Stimulated activated CD8-positive, alpha-beta memory T cell treated with anti-CD3 and anti-CD28 coated beads, Interleukin-15, amount 100 ng/mL, for 1 hour (primary cell): ENCODE data around the gene CEP85.

Experiments used
- DNase-seq: peaks from one replicate; pipeline ENCODE4 v3.0.0-alpha.2; 2020; ENCODE audit warnings: low read depth

Gene CEP85

DNA sequence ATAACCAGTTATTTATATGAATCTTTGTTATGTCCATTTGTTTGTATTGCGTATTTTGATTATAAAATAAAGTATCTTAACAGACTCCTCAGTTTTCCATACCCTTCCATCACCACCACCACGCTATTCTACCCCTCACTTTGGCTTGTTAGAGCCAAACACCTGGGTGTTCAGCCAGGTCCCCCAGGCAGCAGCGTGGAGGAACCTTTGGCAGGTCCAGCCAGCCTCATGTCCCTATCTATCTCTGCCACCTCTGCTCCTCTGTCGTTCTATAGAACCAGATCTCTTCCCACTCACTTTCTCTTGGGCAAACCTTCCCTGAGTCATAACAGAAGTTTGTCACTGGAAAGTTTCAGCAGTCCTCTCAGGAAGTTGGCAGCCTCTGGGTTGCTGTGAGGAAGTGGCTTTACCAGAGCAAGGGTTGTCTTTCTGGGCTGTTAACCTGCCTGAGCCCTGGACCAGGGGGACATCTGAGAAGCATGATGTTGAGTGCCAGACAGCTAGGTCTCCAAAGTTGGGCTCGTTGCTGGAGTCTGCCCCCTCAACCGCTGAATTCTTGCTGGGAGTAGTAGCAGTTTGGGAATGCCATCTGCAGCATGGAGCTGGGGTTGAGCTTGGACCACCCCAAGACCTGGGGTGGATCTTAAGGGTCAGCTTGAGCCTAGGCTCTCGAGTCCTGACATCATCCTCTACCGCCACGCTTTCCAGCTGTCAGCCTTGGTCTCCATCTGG, 44.9 kb downstream of the CEP85 start:
- DNase-seq = no peak

DNA sequence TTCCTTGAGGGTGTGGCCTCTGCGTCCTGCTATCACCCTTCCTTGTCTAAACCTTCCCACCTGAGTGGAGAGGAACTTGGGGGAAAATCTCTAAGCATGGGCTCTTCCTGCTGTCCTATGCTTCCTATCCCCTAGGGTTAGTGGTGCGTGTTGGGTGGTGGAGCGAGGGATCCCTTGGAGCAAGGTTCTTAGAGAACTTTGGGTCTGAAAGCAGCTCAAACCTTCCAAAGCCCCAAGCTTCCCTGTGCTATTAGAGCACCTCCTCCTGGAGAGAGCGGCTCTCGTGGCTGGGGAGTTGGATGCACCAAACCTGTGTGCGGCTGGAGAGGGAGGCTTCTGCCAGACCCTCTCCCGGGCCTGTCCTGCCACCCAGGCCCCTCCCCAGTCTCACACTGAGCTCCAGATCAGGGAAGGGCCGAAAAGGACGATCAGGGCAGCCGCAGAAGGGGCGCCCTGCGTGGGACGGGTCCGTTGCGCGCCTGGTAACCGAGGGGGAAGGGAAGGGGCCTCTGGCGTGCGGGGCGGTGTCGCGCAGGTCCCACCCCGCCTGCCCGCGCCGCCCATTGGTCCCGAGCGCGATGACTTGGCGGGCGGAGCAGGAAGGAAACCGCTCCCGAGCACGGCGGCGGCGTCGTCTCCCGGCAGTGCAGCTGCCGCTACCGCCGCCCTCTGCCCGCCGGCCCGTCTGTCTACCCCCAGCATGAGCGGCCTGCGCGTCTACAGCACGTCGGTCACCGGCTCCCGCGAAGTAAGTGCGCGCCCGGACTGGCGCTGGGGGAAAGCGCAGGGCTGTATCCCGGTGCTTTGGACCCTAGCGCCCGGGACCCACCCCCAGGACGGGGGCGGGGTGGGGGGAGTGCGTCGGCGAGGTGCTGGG, 45.7 kb downstream of the CEP85 start, which contains the start of gene SH3BGRL3:
SH3BGRL3 (plus strand) TSS at position 631 of the 877 bp plus-strand sequence; CDS start at position 701, 70 bp downstream.
- peak; percentile 61 for DNase-seq

DNA sequence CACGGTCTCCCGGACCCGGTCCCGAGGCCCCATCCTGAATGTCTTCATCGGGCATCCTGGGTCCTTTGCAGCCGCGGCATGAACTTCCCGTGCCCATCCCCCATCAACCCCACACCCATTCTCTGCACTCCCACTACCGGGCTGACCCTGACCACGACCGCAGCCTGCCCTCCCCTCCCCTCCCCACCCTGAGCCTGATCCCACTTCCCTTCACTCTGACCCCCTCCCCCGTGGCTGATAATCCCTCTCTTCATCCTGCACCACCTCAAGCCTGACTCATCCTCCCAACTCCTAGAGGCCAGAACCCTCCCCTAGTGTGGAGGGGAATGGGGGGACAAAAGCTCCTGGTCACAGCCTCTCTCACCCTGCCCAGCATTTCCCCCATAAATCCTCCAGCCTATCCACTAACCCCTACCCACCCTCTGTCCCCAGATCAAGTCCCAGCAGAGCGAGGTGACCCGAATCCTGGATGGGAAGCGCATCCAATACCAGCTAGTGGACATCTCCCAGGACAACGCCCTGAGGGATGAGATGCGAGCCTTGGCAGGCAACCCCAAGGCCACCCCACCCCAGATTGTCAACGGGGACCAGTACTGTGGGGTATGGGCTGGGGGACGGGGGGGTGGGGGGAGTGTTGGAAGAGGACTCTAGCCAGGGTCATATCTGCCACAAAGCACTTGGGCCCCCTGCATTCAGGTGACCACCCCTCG, 46.5 kb downstream of the CEP85 start:
- DNase-seq = no peak

DNA sequence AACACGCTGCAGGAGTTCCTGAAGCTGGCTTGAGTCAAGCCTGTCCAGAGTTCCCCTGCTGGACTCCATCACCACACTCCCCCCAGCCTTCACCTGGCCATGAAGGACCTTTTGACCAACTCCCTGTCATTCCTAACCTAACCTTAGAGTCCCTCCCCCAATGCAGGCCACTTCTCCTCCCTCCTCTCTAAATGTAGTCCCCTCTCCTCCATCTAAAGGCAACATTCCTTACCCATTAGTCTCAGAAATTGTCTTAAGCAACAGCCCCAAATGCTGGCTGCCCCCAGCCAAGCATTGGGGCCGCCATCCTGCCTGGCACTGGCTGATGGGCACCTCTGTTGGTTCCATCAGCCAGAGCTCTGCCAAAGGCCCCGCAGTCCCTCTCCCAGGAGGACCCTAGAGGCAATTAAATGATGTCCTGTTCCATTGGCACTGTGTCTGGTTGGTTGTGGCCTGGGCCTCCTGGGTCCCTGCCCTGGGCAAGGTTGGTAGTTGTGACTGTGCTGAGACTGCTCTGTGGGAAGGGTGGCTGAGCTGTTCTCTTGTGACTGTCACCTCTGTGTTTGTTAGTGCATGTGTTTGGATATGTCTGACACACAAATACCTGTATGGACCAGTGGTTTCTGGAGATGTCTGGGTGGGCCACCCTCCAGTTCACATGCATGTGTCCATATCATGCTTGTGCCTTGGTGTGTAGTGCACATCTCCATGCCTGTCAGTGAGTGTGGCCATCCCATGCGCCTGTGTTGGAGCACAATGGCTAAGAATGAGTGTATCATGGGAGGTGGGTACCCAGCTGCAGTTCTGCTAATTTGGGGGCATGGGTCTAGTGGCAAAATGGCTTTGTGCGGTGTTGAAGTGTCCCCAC, 47.3 kb downstream of the CEP85 start:
- DNase-seq = no peak

- DNase-seq = no peak
Observed at GRCh38 chr1:26281971-26282370, 48.0 kb downstream of the CEP85 start.

DNA sequence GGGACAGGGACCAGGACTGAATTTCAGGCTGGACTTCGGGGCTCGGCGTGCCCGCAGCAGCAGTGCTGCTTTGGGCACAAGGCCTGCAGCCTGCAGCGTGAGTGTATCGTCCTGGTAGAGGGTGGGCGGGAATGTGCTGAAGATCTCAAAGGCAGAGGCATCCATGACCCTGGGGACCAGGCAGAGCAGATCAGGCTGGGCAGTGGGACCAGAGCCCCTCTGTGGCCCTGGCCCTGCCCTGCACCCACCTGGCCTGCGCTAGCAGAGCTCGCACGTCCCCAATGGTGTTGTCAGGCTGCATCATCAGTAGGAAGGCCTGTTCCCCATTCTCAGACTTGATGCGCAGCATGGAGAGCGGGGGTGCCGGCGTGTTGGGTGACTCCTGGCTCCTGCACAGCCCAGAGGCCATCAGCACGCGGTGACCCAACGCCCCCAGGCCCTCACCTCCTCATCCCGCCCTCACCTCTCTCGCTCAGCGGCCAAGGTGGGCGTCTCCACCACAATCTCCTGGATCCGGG, 48.5 kb downstream of the CEP85 start:
- DNase-seq = no peak

DNA sequence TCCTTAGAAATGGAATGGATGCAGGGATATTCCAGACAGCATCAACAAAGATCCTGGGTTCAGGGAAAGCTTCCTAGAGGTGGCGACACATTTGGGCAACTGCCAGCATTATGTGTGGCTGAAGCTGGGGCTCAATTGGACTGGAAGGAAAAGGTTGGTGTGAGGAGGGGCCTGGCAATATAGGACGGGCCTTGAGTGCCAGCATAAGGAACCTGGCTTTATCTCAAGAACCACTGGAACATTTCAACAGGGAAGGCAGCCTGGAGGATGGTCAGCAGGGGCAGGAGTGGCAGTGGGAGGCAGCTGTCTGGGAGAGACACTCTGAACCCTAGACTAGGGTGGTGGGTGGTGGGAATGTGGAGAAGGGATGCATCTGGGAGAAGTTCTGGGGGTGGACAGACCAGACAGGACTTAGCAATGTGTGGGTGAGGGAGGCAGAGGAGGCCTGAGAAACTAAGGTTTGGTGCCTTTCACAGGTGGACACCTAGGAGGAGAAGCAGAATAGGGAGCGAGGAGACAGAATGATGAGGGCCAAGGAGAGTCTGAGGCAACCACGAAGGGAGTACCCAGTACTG, 49.4 kb downstream of the CEP85 start:
- no peak for DNase-seq

- DNase-seq = no peak
Observed at GRCh38 chr1:26283871-26284596, 50.0 kb downstream of the CEP85 start.

- DNase-seq = peak; percentile 87
Observed at GRCh38 chr1:26284597-26285347, 50.8 kb downstream of the CEP85 start.

DNA sequence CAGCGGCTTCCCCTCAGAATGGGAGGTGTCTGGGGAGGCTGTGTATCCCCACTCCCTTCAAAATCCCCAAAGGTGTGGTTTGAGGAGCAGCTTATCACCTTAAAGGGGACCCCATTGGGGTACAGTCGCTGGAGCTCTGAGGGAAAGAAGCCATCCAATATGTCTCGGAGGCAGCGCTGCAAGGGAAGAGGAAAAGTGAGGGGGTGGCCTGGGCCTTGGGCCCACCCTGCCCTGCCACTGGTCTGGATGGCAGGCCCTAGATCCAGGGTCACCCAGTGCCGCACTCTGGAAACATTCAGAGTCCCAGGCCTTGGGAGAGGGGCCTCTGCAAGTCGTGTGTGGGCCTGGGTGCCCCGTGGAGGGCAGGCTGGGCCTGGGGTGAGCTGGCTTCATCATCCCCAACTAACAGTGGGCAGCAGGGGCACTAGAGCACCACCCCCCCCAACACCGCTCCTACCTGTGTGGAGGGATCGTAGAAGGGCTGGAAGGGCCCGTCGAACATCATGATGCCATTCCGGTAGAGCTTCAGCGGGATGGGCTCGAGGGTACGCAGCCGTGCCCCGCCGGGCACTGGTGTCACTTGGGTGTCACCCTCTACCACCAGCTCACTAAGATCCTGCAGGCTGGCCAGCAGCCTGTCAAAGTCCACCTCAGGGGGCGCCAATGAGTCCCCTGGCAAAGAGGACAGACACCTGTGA, 51.5 kb downstream of the CEP85 start:
- no peak for DNase-seq

DNA sequence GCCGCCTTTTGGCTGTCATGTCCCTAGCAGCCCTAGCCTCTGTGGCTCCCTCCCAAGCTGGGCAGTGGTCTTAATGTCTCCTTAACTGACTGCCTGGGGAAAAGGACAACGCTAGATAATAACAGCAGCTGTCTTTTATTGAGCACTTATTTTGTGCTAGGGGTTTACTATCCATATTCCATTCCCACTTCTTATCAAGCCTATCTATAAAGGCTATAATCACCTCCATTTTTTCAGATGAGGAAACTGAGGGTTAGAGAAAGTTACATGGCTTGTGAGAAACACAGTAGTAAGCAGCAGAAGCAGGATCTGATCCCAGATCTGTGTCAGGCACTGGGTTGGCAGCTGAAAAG, 52.0 kb downstream of the CEP85 start:
- no peak for DNase-seq

- DNase-seq = no peak
Observed at GRCh38 chr1:26287033-26287711, 53.2 kb downstream of the CEP85 start.

GRCh38 chr1:26287811-26288210, 53.8 kb downstream of the CEP85 start:
- no peak for DNase-seq

- DNase-seq = no peak
Observed at GRCh38 chr1:26288311-26288941, 54.4 kb downstream of the CEP85 start.

GRCh38 chr1:26289158-26290059, 55.4 kb downstream of the CEP85 start:
- DNase-seq = no peak

DNA sequence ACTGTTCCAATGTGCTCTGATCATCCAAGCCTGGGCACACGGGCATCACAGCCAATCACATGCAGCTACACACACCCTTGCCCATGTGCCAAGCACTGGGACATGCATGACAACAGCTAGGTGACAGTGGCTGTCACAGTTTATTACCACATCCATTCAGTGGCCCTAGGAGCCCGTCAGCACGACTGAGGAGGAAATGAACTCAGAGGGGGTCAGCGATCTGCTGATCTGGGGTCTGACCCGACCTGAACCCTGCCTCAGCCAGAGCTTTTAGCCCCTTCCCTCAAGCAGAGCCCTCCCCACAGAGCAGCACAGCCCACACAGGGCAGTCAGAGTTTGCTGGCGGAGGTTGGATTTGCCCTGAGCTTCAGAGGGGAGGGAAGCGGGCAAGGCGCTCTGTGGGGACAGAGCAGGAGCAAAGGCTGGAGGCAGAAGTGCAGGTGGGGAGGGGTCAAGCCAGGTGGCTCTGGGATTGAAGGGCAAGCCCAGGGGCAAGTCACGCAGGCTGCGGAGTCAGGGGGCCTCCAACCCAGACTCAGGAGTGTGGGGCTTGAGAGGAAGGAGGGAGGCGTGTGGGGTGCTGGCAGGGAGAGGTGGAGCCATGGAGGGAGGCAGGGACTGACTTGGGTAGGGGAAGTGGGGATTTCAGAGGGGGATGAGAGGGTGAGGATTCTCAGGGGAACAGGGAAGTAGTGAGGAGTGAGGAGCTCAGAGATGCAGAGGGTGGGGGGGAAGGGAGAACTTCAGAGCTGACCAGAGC, 56.3 kb downstream of the CEP85 start:
- no peak for DNase-seq
